GM19193 (cell line): Measurements from ENCODE around the gene PPARGC1A.

Experiments
- POLR2A ChIP-seq: IDR thresholded peaks from 4 replicates; pipeline ENCODE4 v1.6.1; 2011; ENCODE audit not compliant: insufficient read depth, insufficient read length; ENCODE audit errors: extremely low read depth

PPARGC1A gene

GRCh38 chr4:23920716-23921446 lies 31.0 kb upstream of the PPARGC1A start:
- TF ChIP-seq POLR2A = no peak

- TF ChIP-seq POLR2A = no peak
Measured at GRCh38 chr4:23920296-23920695, 30.4 kb upstream of the PPARGC1A start.

DNA sequence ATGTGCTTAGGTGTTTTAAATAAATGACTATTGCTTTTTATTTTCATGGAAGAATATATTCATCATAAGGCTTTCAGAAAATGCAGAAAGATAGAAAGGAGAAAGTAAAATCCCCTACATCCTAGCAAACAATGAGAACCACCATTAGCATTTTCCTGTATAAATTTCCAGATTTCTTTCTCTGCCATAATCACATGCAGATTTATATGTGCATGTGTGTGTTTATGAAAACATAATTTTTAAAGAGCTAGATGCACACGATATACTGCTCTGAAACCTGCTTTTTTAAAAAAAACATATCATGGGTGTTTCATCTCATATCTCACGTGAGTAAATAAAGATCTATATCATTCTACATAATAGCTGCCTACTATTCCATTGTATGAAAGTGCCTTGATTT lies 26.4 kb upstream of the PPARGC1A start:
- TF ChIP-seq POLR2A = no peak

- no peak for TF ChIP-seq POLR2A
Measured at GRCh38 chr4:23915459-23916132, 25.7 kb upstream of the PPARGC1A start.

DNA sequence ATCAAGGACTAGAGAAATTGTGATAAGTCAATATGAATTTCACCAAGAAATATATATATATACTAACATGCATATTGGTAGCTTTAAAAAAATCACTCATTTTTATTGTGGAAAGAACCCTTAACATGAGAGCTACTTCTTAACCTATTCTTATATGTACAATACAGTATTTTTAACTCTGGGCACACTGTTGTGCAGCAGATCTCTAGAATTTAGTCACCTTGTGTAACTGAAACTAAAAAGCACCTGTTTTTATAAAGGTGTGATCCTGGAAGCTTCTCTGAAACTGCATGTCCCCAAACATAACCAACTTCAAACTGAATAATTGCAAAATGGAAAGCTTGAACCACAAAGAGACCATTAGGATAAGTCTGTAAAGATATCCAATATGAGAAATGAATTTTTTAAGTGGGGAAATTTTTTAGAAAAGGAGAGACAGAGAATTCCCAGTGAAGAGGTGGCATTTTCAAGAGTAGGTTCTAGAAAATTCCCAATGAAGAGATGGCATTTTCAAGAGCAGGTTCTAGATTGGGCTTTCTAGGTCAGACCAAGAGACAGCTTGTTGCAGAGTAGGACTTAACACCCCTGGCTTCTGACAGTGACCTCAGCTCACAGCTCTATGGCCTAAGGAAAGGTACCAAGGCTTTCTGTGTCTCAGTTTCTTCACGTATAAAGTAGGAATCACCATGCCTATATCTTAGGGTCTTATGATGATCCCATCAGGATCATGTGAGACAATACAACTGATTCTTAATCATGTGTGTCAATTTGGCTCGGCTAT lies 22.0 kb upstream of the PPARGC1A start:
- no peak for TF ChIP-seq POLR2A

- no peak for TF ChIP-seq POLR2A
Measured at GRCh38 chr4:23909671-23910070, 19.8 kb upstream of the PPARGC1A start.

GRCh38 chr4:23906839-23907238 lies 17.0 kb upstream of the PPARGC1A start:
- no peak for TF ChIP-seq POLR2A

GRCh38 chr4:23904639-23905071 lies 14.8 kb upstream of the PPARGC1A start:
- no peak for TF ChIP-seq POLR2A

GRCh38 chr4:23903859-23904438 lies 14.1 kb upstream of the PPARGC1A start:
- TF ChIP-seq POLR2A = no peak

DNA sequence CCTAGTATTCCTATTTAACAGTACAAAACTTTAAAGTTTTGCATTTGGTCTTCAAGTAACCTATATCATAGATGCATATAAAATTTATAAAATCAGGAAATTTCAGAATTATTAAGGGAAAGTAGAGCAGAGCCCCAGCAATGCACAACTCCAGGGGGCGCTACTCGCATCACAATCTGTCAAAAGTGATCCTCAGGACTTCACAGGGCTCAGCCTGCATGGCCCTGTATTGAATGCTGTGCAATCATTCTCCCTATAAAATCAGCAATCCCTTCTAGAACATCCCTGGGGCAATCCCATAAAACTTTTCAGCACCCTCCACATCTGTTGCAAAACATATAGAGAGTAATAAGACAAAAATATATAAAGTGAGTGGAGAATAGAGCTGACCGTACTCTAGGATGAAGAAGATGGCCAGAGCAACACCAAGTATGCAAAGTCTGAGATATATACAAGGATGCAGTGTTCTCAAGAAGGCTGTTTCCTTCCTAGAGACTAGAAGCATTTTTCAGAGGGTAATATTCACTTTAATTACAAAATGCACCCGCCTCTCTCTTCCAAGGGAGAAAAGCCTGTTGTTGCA lies 12.5 kb upstream of the PPARGC1A start:
- TF ChIP-seq POLR2A = no peak

- no peak for TF ChIP-seq POLR2A
Measured at GRCh38 chr4:23900636-23901035, 10.8 kb upstream of the PPARGC1A start.

DNA sequence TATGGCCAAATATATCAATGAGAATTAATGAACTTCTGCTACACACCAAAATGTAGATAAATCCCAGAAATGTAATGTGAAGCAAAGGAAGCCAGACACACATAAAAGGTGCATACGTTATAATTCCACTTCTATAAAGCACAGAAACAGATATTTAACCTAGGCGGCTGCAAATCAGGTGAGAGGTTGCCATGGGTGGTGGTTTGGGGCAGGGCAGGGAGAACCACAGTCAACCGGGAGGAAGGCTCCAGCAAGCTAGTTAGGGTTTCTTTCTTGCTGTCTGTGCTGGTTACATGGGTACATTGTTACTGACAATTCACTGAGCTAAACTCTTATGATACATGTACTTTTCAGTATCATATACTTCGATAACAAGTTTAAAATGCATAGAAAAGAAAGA lies 9.7 kb upstream of the PPARGC1A start:
- no peak for TF ChIP-seq POLR2A

GRCh38 chr4:23897564-23898109 lies 7.8 kb upstream of the PPARGC1A start:
- TF ChIP-seq POLR2A = no peak

- TF ChIP-seq POLR2A = no peak
Measured at GRCh38 chr4:23894021-23894420, 4.2 kb upstream of the PPARGC1A start.

DNA sequence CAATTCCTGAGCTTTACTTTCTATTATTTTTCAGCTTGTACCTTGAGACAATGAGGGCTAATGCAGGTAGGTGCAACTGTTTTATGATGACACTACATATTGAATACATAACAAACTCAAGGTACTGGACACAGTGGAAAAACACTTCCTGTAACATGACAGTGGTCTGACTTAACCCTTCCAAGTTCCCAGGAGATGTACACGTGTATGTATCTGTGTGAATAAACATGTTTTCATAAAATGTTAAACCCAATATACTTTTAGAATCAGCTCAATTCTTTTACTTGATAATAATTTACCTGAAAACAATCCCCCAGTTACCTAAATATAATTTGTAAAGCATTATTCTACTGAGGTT lies 1.2 kb upstream of the PPARGC1A start:
- no peak for TF ChIP-seq POLR2A
